Progenitor cell of endocrine pancreas (in vitro differentiated cells): ENCODE results near the gene OR1N2. TPM values are rescaled to one million over a fixed set of nuclear protein-coding genes. Genes with fewer than 3 reads are reported as not detected.
"Not testable (repeated sequence)": the region's sequence is repeated elsewhere in the genome, so short reads cannot be mapped to it uniquely, and the experiment has no call there.

ENCODE experiments used
- DNase-seq: peaks from one replicate; pipeline ENCODE4 v3.0.0; 2021; ENCODE audit warnings: low spot score; ENCODE audit not compliant: unreplicated experiment
- H3K27ac Mint-ChIP-seq: 2 replicates; pipeline ENCODE4 v1.8.0; 2021; ENCODE audit warnings: mild to moderate bottlenecking, moderate library complexity, mixed read lengths
- H3K27me3 Mint-ChIP-seq: 2 replicates; pipeline ENCODE4 v1.8.0; 2021; ENCODE audit warnings: mixed read lengths
- H3K36me3 Mint-ChIP-seq: 2 replicates; pipeline ENCODE4 v1.8.0; 2022; ENCODE audit warnings: mixed read lengths; ENCODE audit not compliant: insufficient read depth
- H3K4me1 Mint-ChIP-seq: 2 replicates; pipeline ENCODE4 v1.8.0; 2021; ENCODE audit warnings: low read depth, mixed read lengths
- H3K4me3 Mint-ChIP-seq: 2 replicates; pipeline ENCODE4 v1.8.0; 2021; ENCODE audit warnings: low read depth, mild to moderate bottlenecking, moderate library complexity, mixed read lengths
- H3K9me3 Mint-ChIP-seq: 2 replicates; pipeline ENCODE4 v1.8.0; 2021; ENCODE audit warnings: low read depth, mixed read lengths
- total RNA-seq: library from RNA; stranded (reverse); gene quantifications from 2 replicates; pipeline ENCODE4 v1.2.1, GENCODE V29; 2021
- TF ChIP-seq, protein P1 (sequence below): fragments of 200-600 bp; sonication (generic); IDR thresholded peaks from one replicate; pipeline ENCODE4 v1.5.0; 2021; ENCODE audit warnings: antibody characterized with exemption, mild to moderate bottlenecking; ENCODE audit not compliant: unreplicated experiment

The OR1N2 gene
- total RNA-seq, 1 donor from 2014 or later = not detected

DNA sequence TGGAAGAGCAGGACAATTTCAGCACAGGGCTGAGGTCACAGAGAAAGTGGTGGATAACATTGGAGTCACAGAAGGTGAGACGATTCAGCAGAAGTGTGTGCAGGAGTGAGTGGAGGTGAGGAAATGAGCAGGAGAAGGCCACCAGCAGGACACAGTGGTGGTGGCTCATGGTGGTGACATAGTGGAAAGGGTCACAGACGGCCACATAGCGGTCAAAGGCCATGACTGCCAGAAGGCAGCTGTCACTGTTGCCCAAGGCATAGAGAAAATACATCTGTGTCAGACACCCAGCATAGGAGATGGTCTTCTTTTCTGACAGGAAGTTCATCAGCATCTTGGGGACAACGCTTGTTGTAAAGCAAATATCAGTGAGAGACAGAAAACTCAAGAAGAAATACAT lies 15.0 kb downstream of the OR1N2 start:
- no peaks in the 10 kb centered on the region for H3K27me3 Mint-ChIP-seq
- TF ChIP-seq, protein P1, sequence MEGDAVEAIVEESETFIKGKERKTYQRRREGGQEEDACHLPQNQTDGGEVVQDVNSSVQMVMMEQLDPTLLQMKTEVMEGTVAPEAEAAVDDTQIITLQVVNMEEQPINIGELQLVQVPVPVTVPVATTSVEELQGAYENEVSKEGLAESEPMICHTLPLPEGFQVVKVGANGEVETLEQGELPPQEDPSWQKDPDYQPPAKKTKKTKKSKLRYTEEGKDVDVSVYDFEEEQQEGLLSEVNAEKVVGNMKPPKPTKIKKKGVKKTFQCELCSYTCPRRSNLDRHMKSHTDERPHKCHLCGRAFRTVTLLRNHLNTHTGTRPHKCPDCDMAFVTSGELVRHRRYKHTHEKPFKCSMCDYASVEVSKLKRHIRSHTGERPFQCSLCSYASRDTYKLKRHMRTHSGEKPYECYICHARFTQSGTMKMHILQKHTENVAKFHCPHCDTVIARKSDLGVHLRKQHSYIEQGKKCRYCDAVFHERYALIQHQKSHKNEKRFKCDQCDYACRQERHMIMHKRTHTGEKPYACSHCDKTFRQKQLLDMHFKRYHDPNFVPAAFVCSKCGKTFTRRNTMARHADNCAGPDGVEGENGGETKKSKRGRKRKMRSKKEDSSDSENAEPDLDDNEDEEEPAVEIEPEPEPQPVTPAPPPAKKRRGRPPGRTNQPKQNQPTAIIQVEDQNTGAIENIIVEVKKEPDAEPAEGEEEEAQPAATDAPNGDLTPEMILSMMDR = no peak
- H3K27ac Mint-ChIP-seq = no peak overlapping the region
- no peaks in the 10 kb centered on the region for H3K4me1 Mint-ChIP-seq
- peaks cover 34% of the 10 kb centered on the region for H3K9me3 Mint-ChIP-seq
- H3K4me3 Mint-ChIP-seq = no peak overlapping the region
- no peak for DNase-seq
- peaks cover 1% of the 10 kb centered on the region for H3K36me3 Mint-ChIP-seq

DNA sequence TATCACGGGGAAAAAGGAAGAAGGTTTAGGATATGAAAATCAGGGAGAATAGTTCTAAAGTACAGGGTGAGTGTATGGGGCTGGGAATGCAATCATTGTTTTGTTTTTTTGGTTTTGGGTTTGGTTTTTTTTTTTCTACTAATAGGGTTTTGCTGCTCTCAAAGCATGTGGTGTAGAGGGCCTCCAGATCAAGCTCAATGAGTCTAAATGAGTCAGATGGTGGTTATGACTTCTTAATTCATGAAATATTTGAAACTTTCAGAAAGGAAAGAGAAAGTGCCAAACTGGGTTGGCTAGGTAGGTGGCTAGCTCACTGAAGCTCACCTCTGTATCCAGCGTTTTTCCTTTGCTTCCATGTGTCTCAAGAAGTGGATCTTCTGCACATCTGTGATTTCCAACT lies 19.5 kb downstream of the OR1N2 start:
- no peaks in the 10 kb centered on the region for H3K4me1 Mint-ChIP-seq
- no peaks in the 10 kb centered on the region for H3K27me3 Mint-ChIP-seq
- no peaks in the 10 kb centered on the region for H3K36me3 Mint-ChIP-seq
- peaks cover 45% of the 10 kb centered on the region for H3K9me3 Mint-ChIP-seq
- H3K4me3 Mint-ChIP-seq = no peak overlapping the region
- TF ChIP-seq, protein P1 = no peak
- no peak for DNase-seq
- no peak overlapping the region for H3K27ac Mint-ChIP-seq

DNA sequence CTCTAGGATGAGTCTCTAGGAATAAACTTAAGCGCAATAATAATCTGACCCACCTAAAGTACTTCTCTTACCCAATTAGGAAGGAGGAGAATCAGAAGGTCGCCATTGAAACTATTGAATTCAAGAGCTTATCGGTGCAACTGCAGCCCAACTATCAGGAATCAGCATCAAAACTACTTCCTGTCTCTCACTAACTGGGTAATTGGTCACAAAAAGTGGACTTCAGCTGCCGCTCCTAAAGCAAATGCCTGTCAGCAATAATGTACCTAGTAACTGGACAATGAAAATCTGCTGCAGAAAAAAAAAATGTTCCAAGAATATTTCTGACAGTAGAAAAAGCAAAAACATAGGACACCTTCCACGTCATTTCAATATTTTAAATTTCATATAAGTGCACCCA lies 27.0 kb downstream of the OR1N2 start:
- Mint-ChIP-seq H3K27ac (no peak overlapping the region), H3K36me3 (no peaks in the 10 kb centered on the region), H3K4me3 (no peak overlapping the region), H3K27me3 (no peaks in the 10 kb centered on the region), H3K9me3 (peaks cover 36% of the 10 kb centered on the region), H3K4me1 (no peaks in the 10 kb centered on the region)
- TF ChIP-seq, protein P1 = no peak
- no peak for DNase-seq

DNA sequence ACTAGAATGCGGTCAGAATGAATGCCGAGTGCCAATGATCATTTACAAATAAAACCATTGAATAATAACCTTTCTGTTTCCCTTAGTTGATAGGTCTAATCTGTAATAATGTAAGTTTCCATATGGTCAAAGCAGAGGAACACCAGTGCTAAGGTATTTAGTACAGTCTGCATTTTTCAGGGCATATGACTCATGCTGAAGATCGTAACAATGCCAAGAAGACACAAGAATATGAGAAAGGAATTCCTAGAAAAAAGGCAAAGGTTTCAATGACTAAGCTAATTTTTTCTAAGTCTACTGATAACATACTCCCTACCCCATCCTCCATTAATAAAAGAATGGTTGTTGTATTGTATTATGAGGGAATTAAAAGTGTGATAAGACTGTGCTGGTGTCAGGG lies 27.4 kb downstream of the OR1N2 start:
- Mint-ChIP-seq H3K27me3 (no peaks in the 10 kb centered on the region), H3K4me3 (no peak overlapping the region), H3K27ac (no peak overlapping the region), H3K36me3 (no peaks in the 10 kb centered on the region), H3K4me1 (no peaks in the 10 kb centered on the region), H3K9me3 (peaks cover 39% of the 10 kb centered on the region)
- TF ChIP-seq, protein P1 = no peak
- DNase-seq = no peak

DNA sequence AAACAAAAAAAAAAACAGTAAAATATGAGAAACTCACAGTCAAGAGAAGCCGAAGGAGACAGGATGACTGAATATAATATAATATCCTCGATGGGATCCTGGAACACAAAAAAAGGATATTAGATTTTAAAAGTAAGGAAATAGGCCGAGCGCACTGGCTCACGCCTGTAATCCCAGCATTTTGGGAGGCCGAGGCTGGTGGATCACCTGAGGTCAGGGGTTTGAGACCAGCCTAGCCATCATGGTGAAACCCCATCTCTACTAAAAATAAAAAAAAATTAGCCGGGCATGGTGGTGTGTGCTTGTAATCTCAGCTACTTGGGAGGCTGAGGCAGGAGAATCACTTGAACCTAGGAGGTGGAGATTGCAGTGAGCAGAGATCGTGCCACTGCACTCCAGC lies 30.4 kb downstream of the OR1N2 start, which contains the start of gene OR1L8:
Gene OR1L8, minus strand, starts transcription at position 101 of the 400 bp plus-strand sequence. CDS start 14,907 bp downstream, outside the sequence.
- not testable (repeated sequence) for DNase-seq, H3K27me3 Mint-ChIP-seq, H3K4me3 Mint-ChIP-seq, H3K36me3 Mint-ChIP-seq, H3K4me1 Mint-ChIP-seq, H3K27ac Mint-ChIP-seq
- peaks cover 31% of the 10 kb centered on the region for H3K9me3 Mint-ChIP-seq

Other genes starting within 250 kb of the OR1N2 start
- gene PTGS1, start 182.1 kb upstream of the OR1N2 start, total RNA-seq = 0.07 and 0.22 TPM in 2 replicates
- gene OR1J1, start 75.2 kb upstream of the OR1N2 start, total RNA-seq = not detected in 2 replicates
- gene OR1J2, start 42.3 kb upstream of the OR1N2 start, total RNA-seq = not detected in 2 replicates
- not detected in 2 replicates for gene OR1J4, start 34.0 kb upstream of the OR1N2 start, total RNA-seq
- gene OR1N1, start 25.8 kb upstream of the OR1N2 start, total RNA-seq = not detected in 2 replicates
- not detected in 2 replicates for gene OR1L8, start 30.3 kb downstream of the OR1N2 start, total RNA-seq
- gene OR1Q1, start 61.6 kb downstream of the OR1N2 start, total RNA-seq = not detected in 2 replicates
- gene OR1B1, start 104.5 kb downstream of the OR1N2 start, total RNA-seq = not detected in 2 replicates
- gene OR1L1, start 108.6 kb downstream of the OR1N2 start, total RNA-seq = not detected in 2 replicates
- gene OR1L3, start 122.0 kb downstream of the OR1N2 start, total RNA-seq = not detected in 2 replicates
- not detected in 2 replicates for gene OR1L4, start 170.9 kb downstream of the OR1N2 start, total RNA-seq
- gene OR1L6, start 189.2 kb downstream of the OR1N2 start, total RNA-seq = not detected in 2 replicates
- not detected in 2 replicates for gene OR5C1, start 235.8 kb downstream of the OR1N2 start, total RNA-seq
- gene OR1K1, start 247.0 kb downstream of the OR1N2 start, total RNA-seq = not detected in 2 replicates